ENCODE measurements around the gene NXPH4. TPM values are rescaled to one million over a fixed set of nuclear protein-coding genes. Genes with fewer than 3 reads are reported as not detected.

The NXPH4 gene
- total RNA-seq, 2 experiments from 2014 or later, result 0.41 to 0.45 TPM

- Mint-ChIP-seq H3K36me3 (ENCODE audit: low read depth) (peaks cover 7% of the 10 kb centered on the region), H3K27me3 (no peaks in the 10 kb centered on the region), H3K9me3 (no peaks in the 10 kb centered on the region), H3K4me1 (ENCODE audit: low read depth) (no peaks in the 10 kb centered on the region), H3K4me3 (no peak overlapping the region), H3K27ac (no peak overlapping the region)
- DNase-seq (no peak), ATAC-seq (no peak)
- ChIA-PET CTCF (interaction anchor here (0.9 to 5.3 kb wide), 3 partner anchors 10 to 41 kb away, joined by 3 to 34 read pairs (median 8); no protein-coding TSS in a partner anchor), POLR2A (no interaction called here)
- intact Hi-C loops (cut with micrococcal nuclease), result no loop called here
- TF ChIP-seq CTCF (IDR thresholded peaks at IDR 0.05), result no peak
Measured at GRCh38 chr12:57254506-57255280, 38.1 kb downstream of the NXPH4 start.

DNA sequence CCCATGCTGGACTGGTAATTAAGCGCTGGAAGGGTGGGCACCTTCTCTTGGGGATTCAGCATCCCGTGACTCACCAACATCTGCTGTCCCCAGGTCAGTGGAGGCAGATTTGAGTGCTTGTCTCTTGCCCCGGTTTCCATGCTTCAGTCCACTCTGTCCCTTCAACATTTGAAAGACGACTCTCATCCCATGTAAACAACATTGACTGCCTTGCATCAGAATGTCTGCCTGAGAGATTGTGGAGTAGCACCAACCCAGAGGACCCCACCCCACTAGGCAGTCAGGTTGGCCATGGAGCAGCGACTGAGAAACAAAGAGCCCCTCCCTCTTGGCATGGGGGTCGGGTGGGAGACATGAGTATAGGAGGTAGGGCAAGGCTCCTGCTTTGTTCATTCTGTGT is 39.3 kb downstream of the NXPH4 start:
- Mint-ChIP-seq H3K4me1 (ENCODE audit: low read depth) (no peaks in the 10 kb centered on the region), H3K27me3 (no peaks in the 10 kb centered on the region), H3K9me3 (no peaks in the 10 kb centered on the region), H3K36me3 (ENCODE audit: low read depth) (peaks cover 7% of the 10 kb centered on the region), H3K4me3 (no peak overlapping the region), H3K27ac (no peak overlapping the region)
- intact Hi-C loops (cut with micrococcal nuclease), result no loop called here
- no peak for TF ChIP-seq CTCF (IDR thresholded peaks at IDR 0.05)
- DNase-seq, result no peak
- POLR2A ChIA-PET, result interaction anchor here (0.9 kb wide), 1 partner anchor 9 kb away, joined by 3 read pairs; no protein-coding TSS in a partner anchor
- CTCF ChIA-PET, result interaction anchor here (5.3 kb wide), 1 partner anchor 13 kb away, joined by 34 read pairs; no protein-coding TSS in a partner anchor
- ATAC-seq, result no peak

- ATAC-seq (no peak), DNase-seq (no peak)
- Mint-ChIP-seq H3K4me1 (ENCODE audit: low read depth) (peaks cover 4% of the 10 kb centered on the region), H3K27me3 (no peaks in the 10 kb centered on the region), H3K4me3 (no peak overlapping the region), H3K9me3 (no peaks in the 10 kb centered on the region), H3K27ac (no peak overlapping the region), H3K36me3 (ENCODE audit: low read depth) (peaks cover 14% of the 10 kb centered on the region)
- TF ChIP-seq CTCF (IDR thresholded peaks at IDR 0.05), result no peak
- ChIA-PET POLR2A (interaction anchor here (1.2 kb wide), 1 partner anchor 18 kb away, joined by 3 read pairs; no protein-coding TSS in a partner anchor), CTCF (interaction anchor here (1.0 to 3.0 kb wide), 5 partner anchors 9 to 194 kb away, joined by 4 to 19 read pairs (median 5); no protein-coding TSS in a partner anchor)
- intact Hi-C loops (cut with micrococcal nuclease), result no loop called here
Measured at GRCh38 chr12:57258977-57259970, 42.7 kb downstream of the NXPH4 start.

GRCh38 chr12:57260366-57260765 is 43.8 kb downstream of the NXPH4 start:
- no peaks in the 10 kb centered on the region for H3K9me3 Mint-ChIP-seq
- H3K27ac Mint-ChIP-seq, result no peak overlapping the region
- intact Hi-C loops (cut with micrococcal nuclease), result loop anchor here (5.0 kb wide), 1 partner anchor 197 kb away; the partner anchor contains the start of genes GLI1 and INHBE
- ChIA-PET POLR2A (interaction anchor here (1.2 kb wide), 2 partner anchors 17 to 46 kb away, joined by 3 read pairs; no protein-coding TSS in a partner anchor), CTCF (interaction anchor here (1.0 to 3.2 kb wide), 9 partner anchors 8 to 198 kb away, joined by 4 to 22 read pairs (median 5); partner anchors contain the start of genes GLI1 and INHBE)
- peaks cover 4% of the 10 kb centered on the region for H3K4me1 Mint-ChIP-seq (ENCODE audit: low read depth)
- no peak overlapping the region for H3K4me3 Mint-ChIP-seq
- no peaks in the 10 kb centered on the region for H3K27me3 Mint-ChIP-seq
- no peak for ATAC-seq
- no peak for DNase-seq
- H3K36me3 Mint-ChIP-seq (ENCODE audit: low read depth), result peaks cover 14% of the 10 kb centered on the region
- no peak for TF ChIP-seq CTCF (IDR thresholded peaks at IDR 0.05)

Data from activated CD8-positive, alpha-beta T cell treated with anti-CD3 and anti-CD28 coated beads for 36 hours (primary cell).